SU-DHL-6 (cell line): ENCODE measurements around the gene UBR3.
"Not testable (repeated sequence)": the region's sequence is repeated elsewhere in the genome, so short reads cannot be mapped to it uniquely, and the experiment has no call there.

Source experiments
- CTCF ChIP-seq: fragments of 200-600 bp; sonication (generic); IDR thresholded peaks from one replicate; pipeline ENCODE4 v1.5.1; 2017; ENCODE audit warnings: antibody characterized with exemption, mild to moderate bottlenecking, low read length, moderate library complexity; ENCODE audit not compliant: insufficient read depth, poor library complexity, severe bottlenecking
- EZH2phosphoT487 ChIP-seq: fragments of 200-600 bp; sonication (generic), shearing (Covaris generic); conservative IDR thresholded peaks from 2 replicates; pipeline ENCODE4 v1.6.1; 2018; ENCODE audit warnings: mild to moderate bottlenecking, antibody characterized with exemption, low read length, moderate library complexity, mixed read lengths

GRCh38 chr2:169841625-169842024, 14.4 kb downstream of the UBR3 start:
- TF ChIP-seq CTCF, EZH2phosphoT487: not testable (repeated sequence)
